Neural cell (in vitro differentiated cells): Measurements from ENCODE around the gene HSBP1. TPM values are rescaled to one million over a fixed set of nuclear protein-coding genes. Genes with fewer than 3 reads are reported as not detected.
A peak's percentile ranks its signal among the peaks of the same experiment; 100 is the strongest.

Experiments used
- H2AFZ ChIP-seq: fragments of 200-600, 300-800 bp; sonication (generic), shearing (Covaris generic); 2 replicates; pipeline ENCODE4 v1.6.0; 2014; ENCODE audit warnings: low read depth, mild to moderate bottlenecking, antibody characterized with exemption, low read length, moderate library complexity
- H3F3A ChIP-seq: fragments of 200-600 bp; shearing (Covaris generic); 2 replicates; pipeline ENCODE4 v1.6.1; 2016; ENCODE audit warnings: mild to moderate bottlenecking, moderate library complexity, mixed read lengths, antibody characterized with exemption, low read length; ENCODE audit not compliant: insufficient read depth, poor library complexity, severe bottlenecking
- H3K27ac ChIP-seq: fragments of 200-600, 300-800 bp; sonication (generic), shearing (Covaris generic); 2 replicates; pipeline ENCODE4 v1.5.1; 2014; ENCODE audit warnings: mild to moderate bottlenecking, low read length, moderate library complexity
- H3K27me3 ChIP-seq: fragments of 300-800, 200-600 bp; sonication (generic), shearing (Covaris generic); 2 replicates; pipeline ENCODE4 v1.6.0; 2014; ENCODE audit warnings: mild to moderate bottlenecking, low read depth, low read length, moderate library complexity; ENCODE audit not compliant: insufficient read depth
- H3K36me3 ChIP-seq: fragments of 300-800, 200-600 bp; sonication (generic), shearing (Covaris generic); 2 replicates; pipeline ENCODE4 v1.5.1; 2014; ENCODE audit warnings: mild to moderate bottlenecking, antibody characterized with exemption, low read length, moderate library complexity; ENCODE audit not compliant: insufficient read depth
- H3K4me2 ChIP-seq: fragments of 300-800, 200-600 bp; sonication (generic), shearing (Covaris generic); 2 replicates; pipeline ENCODE4 v1.6.0; 2014; ENCODE audit warnings: mild to moderate bottlenecking, low read length
- H3K4me3 ChIP-seq: fragments of 300-800, 200-600 bp; sonication (generic), shearing (Covaris generic); 2 replicates; pipeline ENCODE4 v1.5.1; 2014; ENCODE audit warnings: mild to moderate bottlenecking, low read length, moderate library complexity
- H3K79me2 ChIP-seq: fragments of 200-600 bp; shearing (Covaris generic); replicated peaks from 2 replicates; pipeline ENCODE4 v1.6.0; 2014; ENCODE audit warnings: mild to moderate bottlenecking, low read length, moderate library complexity; ENCODE audit not compliant: insufficient read depth
- H3K9ac ChIP-seq: fragments of 300-800, 200-600 bp; sonication (generic), shearing (Covaris generic); 2 replicates; pipeline ENCODE4 v1.6.1; 2016; ENCODE audit warnings: mild to moderate bottlenecking, low read length, mixed read lengths
- H3K9me2 ChIP-seq: fragments of 200-600 bp; shearing (Covaris generic); 2 replicates; pipeline ENCODE4 v1.6.1; 2016; ENCODE audit warnings: mild to moderate bottlenecking, low read length, mixed read lengths; ENCODE audit not compliant: insufficient read depth
- H3K9me3 ChIP-seq: fragments of 200-600, 300-800 bp; sonication (generic), shearing (Covaris generic); 2 replicates; pipeline ENCODE4 v1.6.1; 2016; ENCODE audit warnings: mild to moderate bottlenecking, mixed run types, low read length, moderate library complexity, mixed read lengths
- H4K20me1 ChIP-seq: fragments of 200-600 bp; shearing (Covaris generic); 2 replicates; pipeline ENCODE4 v1.6.1; 2016; ENCODE audit warnings: mild to moderate bottlenecking, mixed run types; ENCODE audit not compliant: insufficient read depth
- EP300 ChIP-seq: fragments of 450-650 bp; conservative IDR thresholded peaks from 2 replicates; pipeline ENCODE4 v1.6.1; 2014; ENCODE audit warnings: antibody characterized with exemption, mild to moderate bottlenecking, moderate library complexity; ENCODE audit not compliant: poor library complexity, severe bottlenecking
- EZH2 ChIP-seq: fragments of 200-600, 300-800 bp; shearing (Covaris generic), sonication (generic); IDR thresholded peaks from 2 replicates; pipeline ENCODE4 v1.6.1; 2014; ENCODE audit warnings: antibody characterized with exemption, low read length, borderline replicate concordance, mild to moderate bottlenecking; ENCODE audit not compliant: insufficient read depth, poor library complexity, severe bottlenecking
- MXI1 ChIP-seq: fragments of 450-650 bp; conservative IDR thresholded peaks from 2 replicates; pipeline ENCODE4 v1.6.1; 2014; ENCODE audit warnings: antibody characterized with exemption, mild to moderate bottlenecking; ENCODE audit not compliant: poor library complexity, severe bottlenecking
- POLR2AphosphoS5 ChIP-seq: IDR thresholded peaks from 2 replicates; pipeline ENCODE4 v1.6.1; 2012
- RAD21 ChIP-seq: fragments of 450-650 bp; conservative IDR thresholded peaks from 2 replicates; pipeline ENCODE4 v1.6.1; 2014; ENCODE audit warnings: antibody characterized with exemption, mild to moderate bottlenecking, moderate library complexity
- SMC3 ChIP-seq: fragments of 450-650 bp; conservative IDR thresholded peaks from 2 replicates; pipeline ENCODE4 v1.6.1; 2014; ENCODE audit warnings: antibody characterized with exemption, mild to moderate bottlenecking, moderate library complexity; ENCODE audit not compliant: poor library complexity
- TAF1 ChIP-seq: IDR thresholded peaks from 2 replicates; pipeline ENCODE4 v1.6.1; 2012; ENCODE audit warnings: low read depth
- polyA plus RNA-seq: library from polyadenylated mRNA; depleted of rRNA; stranded (reverse); fragments of >200 nt; gene quantifications from 2 replicates; pipeline ENCODE4 v1.2.3, GENCODE V29; 2014
- TF ChIP-seq, protein P1 (sequence below): IDR thresholded peaks from 2 replicates; pipeline ENCODE4 v1.6.1; 2012; ENCODE audit warnings: borderline replicate concordance
- TF ChIP-seq, protein P2 (sequence below): fragments of 450-650 bp; IDR thresholded peaks from 2 replicates; pipeline ENCODE4 v1.5.1; 2014; ENCODE audit warnings: antibody characterized with exemption, mild to moderate bottlenecking, moderate library complexity; ENCODE audit not compliant: poor library complexity, severe bottlenecking

Gene HSBP1
- polyA plus RNA-seq, 1 donor from 2014 or later, result 158 TPM

DNA sequence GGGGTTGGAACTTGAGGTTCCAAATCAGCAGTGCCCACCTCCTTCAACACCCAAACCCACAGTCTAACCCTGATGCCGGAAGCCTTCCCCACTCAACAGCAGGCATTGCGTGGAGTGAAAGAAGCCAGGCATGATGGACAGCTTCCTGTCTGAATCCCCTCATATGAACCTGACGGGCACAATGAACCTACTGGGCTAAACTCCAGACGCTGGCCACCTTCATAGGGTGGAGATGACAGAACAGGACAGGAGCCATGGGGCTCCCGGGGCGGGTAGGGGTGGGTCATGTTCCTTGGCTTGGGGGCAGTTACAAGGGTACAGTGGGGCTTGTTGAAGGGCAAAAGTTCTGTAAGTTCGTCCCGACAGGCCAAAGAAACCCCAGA, 460 bp upstream of the HSBP1 start:
- TF ChIP-seq TAF1 (no peak), MXI1 (no peak), EZH2 (no peak), POLR2AphosphoS5 (no peak)
- TF ChIP-seq, protein P1, sequence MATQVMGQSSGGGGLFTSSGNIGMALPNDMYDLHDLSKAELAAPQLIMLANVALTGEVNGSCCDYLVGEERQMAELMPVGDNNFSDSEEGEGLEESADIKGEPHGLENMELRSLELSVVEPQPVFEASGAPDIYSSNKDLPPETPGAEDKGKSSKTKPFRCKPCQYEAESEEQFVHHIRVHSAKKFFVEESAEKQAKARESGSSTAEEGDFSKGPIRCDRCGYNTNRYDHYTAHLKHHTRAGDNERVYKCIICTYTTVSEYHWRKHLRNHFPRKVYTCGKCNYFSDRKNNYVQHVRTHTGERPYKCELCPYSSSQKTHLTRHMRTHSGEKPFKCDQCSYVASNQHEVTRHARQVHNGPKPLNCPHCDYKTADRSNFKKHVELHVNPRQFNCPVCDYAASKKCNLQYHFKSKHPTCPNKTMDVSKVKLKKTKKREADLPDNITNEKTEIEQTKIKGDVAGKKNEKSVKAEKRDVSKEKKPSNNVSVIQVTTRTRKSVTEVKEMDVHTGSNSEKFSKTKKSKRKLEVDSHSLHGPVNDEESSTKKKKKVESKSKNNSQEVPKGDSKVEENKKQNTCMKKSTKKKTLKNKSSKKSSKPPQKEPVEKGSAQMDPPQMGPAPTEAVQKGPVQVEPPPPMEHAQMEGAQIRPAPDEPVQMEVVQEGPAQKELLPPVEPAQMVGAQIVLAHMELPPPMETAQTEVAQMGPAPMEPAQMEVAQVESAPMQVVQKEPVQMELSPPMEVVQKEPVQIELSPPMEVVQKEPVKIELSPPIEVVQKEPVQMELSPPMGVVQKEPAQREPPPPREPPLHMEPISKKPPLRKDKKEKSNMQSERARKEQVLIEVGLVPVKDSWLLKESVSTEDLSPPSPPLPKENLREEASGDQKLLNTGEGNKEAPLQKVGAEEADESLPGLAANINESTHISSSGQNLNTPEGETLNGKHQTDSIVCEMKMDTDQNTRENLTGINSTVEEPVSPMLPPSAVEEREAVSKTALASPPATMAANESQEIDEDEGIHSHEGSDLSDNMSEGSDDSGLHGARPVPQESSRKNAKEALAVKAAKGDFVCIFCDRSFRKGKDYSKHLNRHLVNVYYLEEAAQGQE, result no peak
- TF ChIP-seq, protein P2, sequence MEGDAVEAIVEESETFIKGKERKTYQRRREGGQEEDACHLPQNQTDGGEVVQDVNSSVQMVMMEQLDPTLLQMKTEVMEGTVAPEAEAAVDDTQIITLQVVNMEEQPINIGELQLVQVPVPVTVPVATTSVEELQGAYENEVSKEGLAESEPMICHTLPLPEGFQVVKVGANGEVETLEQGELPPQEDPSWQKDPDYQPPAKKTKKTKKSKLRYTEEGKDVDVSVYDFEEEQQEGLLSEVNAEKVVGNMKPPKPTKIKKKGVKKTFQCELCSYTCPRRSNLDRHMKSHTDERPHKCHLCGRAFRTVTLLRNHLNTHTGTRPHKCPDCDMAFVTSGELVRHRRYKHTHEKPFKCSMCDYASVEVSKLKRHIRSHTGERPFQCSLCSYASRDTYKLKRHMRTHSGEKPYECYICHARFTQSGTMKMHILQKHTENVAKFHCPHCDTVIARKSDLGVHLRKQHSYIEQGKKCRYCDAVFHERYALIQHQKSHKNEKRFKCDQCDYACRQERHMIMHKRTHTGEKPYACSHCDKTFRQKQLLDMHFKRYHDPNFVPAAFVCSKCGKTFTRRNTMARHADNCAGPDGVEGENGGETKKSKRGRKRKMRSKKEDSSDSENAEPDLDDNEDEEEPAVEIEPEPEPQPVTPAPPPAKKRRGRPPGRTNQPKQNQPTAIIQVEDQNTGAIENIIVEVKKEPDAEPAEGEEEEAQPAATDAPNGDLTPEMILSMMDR, result no peak
- Histone ChIP-seq H3K27ac (no peak overlapping the region), H3K4me2 (no peak overlapping the region), H3K9ac (no peak overlapping the region), H3F3A (no peaks in the 10 kb centered on the region), H3K9me2 (no peaks in the 10 kb centered on the region), H4K20me1 (no peaks in the 10 kb centered on the region), H3K9me3 (no peaks in the 10 kb centered on the region), H3K36me3 (no peaks in the 10 kb centered on the region), H3K79me2 (peaks cover 28% of the 10 kb centered on the region), H3K27me3 (no peaks in the 10 kb centered on the region), H2AFZ (peak overlapping the region; percentile 62), H3K4me3 (peak overlapping the region; percentile 78)

DNA sequence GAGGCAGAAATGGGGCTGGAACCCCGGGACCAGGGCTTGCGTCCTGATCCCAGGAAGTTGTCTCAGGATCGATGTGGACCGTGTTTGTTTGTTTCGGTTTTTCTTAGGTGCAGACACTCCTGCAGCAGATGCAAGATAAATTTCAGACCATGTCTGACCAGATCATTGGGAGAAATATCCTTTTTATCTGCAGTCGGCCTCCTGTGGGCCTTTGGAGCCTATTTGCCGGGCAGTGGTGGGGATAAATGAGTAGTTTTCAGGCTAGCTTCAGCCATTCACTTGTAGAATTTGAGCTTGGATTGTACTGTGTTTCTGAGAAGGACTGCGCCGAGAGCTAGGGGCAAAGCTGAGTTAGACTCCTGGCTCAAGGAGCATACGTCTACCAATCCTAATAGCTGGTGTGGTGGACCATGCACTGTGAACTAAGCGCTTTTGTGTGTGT, 816 bp downstream of the HSBP1 start:
- TF ChIP-seq TAF1 (no peak), SMC3 (peak; percentile 8)
- no peaks in the 10 kb centered on the region for H4K20me1 ChIP-seq
- H3K9me2 ChIP-seq, result no peaks in the 10 kb centered on the region
- peaks cover 28% of the 10 kb centered on the region for H3K79me2 ChIP-seq
- H2AFZ ChIP-seq, result peak overlapping the region; percentile 62
- H3K36me3 ChIP-seq, result no peaks in the 10 kb centered on the region
- peak overlapping the region; percentile 88 for H3K9ac ChIP-seq
- peak overlapping the region; percentile 54 for H3K27ac ChIP-seq
- no peaks in the 10 kb centered on the region for H3F3A ChIP-seq
- H3K4me2 ChIP-seq, result peak overlapping the region; percentile 62
- peak overlapping the region; percentile 78 for H3K4me3 ChIP-seq
- no peaks in the 10 kb centered on the region for H3K27me3 ChIP-seq
- H3K9me3 ChIP-seq, result no peaks in the 10 kb centered on the region

DNA sequence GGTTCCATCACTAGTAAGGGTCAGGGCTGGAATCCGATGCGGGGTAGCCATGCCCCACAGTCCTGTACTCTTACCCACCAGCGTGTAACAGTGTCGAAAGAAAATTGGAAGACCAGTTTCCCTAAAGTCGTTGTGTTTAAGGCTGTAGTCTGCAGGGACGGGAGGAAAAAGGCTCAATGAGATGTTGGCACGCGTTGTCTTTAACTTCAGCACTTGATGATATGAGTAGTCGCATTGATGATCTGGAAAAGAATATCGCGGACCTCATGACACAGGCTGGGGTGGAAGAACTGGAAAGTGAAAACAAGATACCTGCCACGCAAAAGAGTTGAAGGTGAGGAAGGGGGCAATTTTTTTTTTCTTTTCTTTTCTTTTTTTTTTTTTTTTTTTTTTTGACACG, 1.3 kb downstream of the HSBP1 start:
- H3K27ac ChIP-seq, result peak overlapping the region; percentile 54
- H3K79me2 ChIP-seq, result peaks cover 28% of the 10 kb centered on the region
- peak overlapping the region; percentile 78 for H3K4me3 ChIP-seq

More for the DNA sequence above, 1.3 kb downstream of the HSBP1 start:
- TF ChIP-seq POLR2AphosphoS5 (no peak), EP300 (no peak), SMC3 (no peak), MXI1 (no peak), RAD21 (no peak), EZH2 (no peak), TAF1 (no peak)
- TF ChIP-seq, protein P2, result no peak
- TF ChIP-seq, protein P1, result no peak
- Histone ChIP-seq H3K9me3 (no peaks in the 10 kb centered on the region), H2AFZ (no peak overlapping the region), H3K9me2 (no peaks in the 10 kb centered on the region), H3K27me3 (no peaks in the 10 kb centered on the region), H3K9ac (peak overlapping the region; percentile 88), H3K36me3 (no peaks in the 10 kb centered on the region), H3F3A (no peaks in the 10 kb centered on the region), H3K4me2 (peak overlapping the region; percentile 62), H4K20me1 (no peaks in the 10 kb centered on the region)
